GM12878 (cell line): Measurements from ENCODE around the gene SEPTIN14. TPM values are rescaled to one million over a fixed set of nuclear protein-coding genes. Genes with fewer than 3 reads are reported as not detected.

Experiments used
- CBX5 ChIP-seq: sonication (generic); IDR thresholded peaks from 2 replicates; pipeline ENCODE4 v1.6.1; 2016; ENCODE audit warnings: low read depth, moderate library complexity, mild to moderate bottlenecking, inconsistent platforms
- CREB1 ChIP-seq: IDR thresholded peaks from 2 replicates; pipeline ENCODE4 v1.6.1; 2012; ENCODE audit warnings: low read depth, mild to moderate bottlenecking, inconsistent platforms
- EP300 ChIP-seq, 2 experiments: fragments of 150-350 bp in 1 of 2; IDR thresholded peaks; 2 replicates each; pipeline ENCODE4 v1.6.1; 2011 to 2012; ENCODE audit warnings: low read depth in 2 of 2, low read length in 2 of 2, borderline replicate concordance in 1 of 2, improper control_type of control experiment in 1 of 2, inconsistent platforms in 1 of 2; ENCODE audit not compliant: control insufficient read depth in 1 of 2
- MEF2A ChIP-seq: IDR thresholded peaks from 2 replicates; pipeline ENCODE4 v1.6.1; 2011; ENCODE audit warnings: low read depth, mild to moderate bottlenecking, low read length, moderate library complexity; ENCODE audit not compliant: insufficient read depth
- MEF2B ChIP-seq: fragments of 450-650 bp; IDR thresholded peaks from 2 replicates; pipeline ENCODE4 v1.6.1; 2018; ENCODE audit warnings: mild to moderate bottlenecking, moderate library complexity; ENCODE audit not compliant: partially characterized antibody, poor library complexity, severe bottlenecking
- NBN ChIP-seq: fragments of 450-650 bp; IDR thresholded peaks from 2 replicates; pipeline ENCODE4 v1.6.1; 2016
- NR2C1 ChIP-seq: fragments of 450-650 bp; IDR thresholded peaks from 2 replicates; pipeline ENCODE4 v1.6.1; 2017; ENCODE audit warnings: antibody characterized with exemption, mild to moderate bottlenecking, moderate library complexity
- PAX8 ChIP-seq: fragments of 450-650 bp; IDR thresholded peaks from 2 replicates; pipeline ENCODE4 v1.6.1; 2017; ENCODE audit warnings: mild to moderate bottlenecking, moderate library complexity
- SPI1 ChIP-seq: IDR thresholded peaks from 2 replicates; pipeline ENCODE4 v1.6.1; 2011; ENCODE audit warnings: low read depth, mild to moderate bottlenecking, low read length, moderate library complexity, borderline replicate concordance; ENCODE audit not compliant: insufficient read depth
- STAT1 ChIP-seq: fragments of 450-650 bp; conservative IDR thresholded peaks from 2 replicates; pipeline ENCODE4 v1.6.1; 2014; ENCODE audit warnings: antibody characterized with exemption, mild to moderate bottlenecking
- SUPT20H ChIP-seq: IDR thresholded peaks from 2 replicates; pipeline ENCODE4 v1.6.1; 2011; ENCODE audit warnings: low read depth, mild to moderate bottlenecking, low read length, moderate library complexity, borderline replicate concordance; ENCODE audit not compliant: control insufficient read depth
- TARDBP ChIP-seq: IDR thresholded peaks from 2 replicates; pipeline ENCODE4 v1.6.1; 2016; ENCODE audit warnings: borderline replicate concordance
- ZZZ3 ChIP-seq: IDR thresholded peaks from 2 replicates; pipeline ENCODE4 v1.6.1; 2011; ENCODE audit warnings: low read depth; ENCODE audit not compliant: control insufficient read depth, insufficient read length
- polyA plus RNA-seq, 11 experiments: library from polyadenylated mRNA; depleted of rRNA in 4 of 11; unstranded in 6 of 11; stranded (reverse) in 5 of 11; fragments of >200 nt; fragmentation: Nextera tagmentation in 4 of 11; fragmentation: Illumina TruSeq in 1 of 11; extraction: Ambion mirVana in 4 of 11; extraction: Trizol in 1 of 11; gene quantifications; 1 replicate in 1 of 11; 2 replicates in 10 of 11; pipeline versions ENCODE4 v1.2.1 to v1.2.3, GENCODE V29; 2011 to 2016; ENCODE audit warnings: inconsistent platforms in 2 of 11, missing spikeins in 2 of 11, low read depth in 1 of 11
- total RNA-seq, 4 experiments: library from RNA; depleted of rRNA in 3 of 4; stranded (reverse); fragments of >200 nt in 3 of 4; fragmentation: Illumina TruSeq in 1 of 4; extraction: Trizol in 1 of 4; gene quantifications; 2 replicates each; pipeline versions ENCODE4 v1.2.1 to v1.2.3, GENCODE V29; 2013 to 2021
- TF ChIP-seq, protein P1 (sequence below): fragments of 450-650 bp; IDR thresholded peaks from 2 replicates; pipeline ENCODE4 v1.6.1; 2016; ENCODE audit warnings: mild to moderate bottlenecking
- TF ChIP-seq, protein P2 (sequence below): IDR thresholded peaks from 2 replicates; pipeline ENCODE4 v1.6.1; 2012; ENCODE audit warnings: low read length, inconsistent platforms
- TF ChIP-seq, protein P3 (sequence below): fragments of 450-650 bp; formaldehyde crosslinking; IDR thresholded peaks from 2 replicates; pipeline ENCODE4 v1.5.0; 2022; ENCODE audit warnings: mild to moderate bottlenecking, missing genetic modification characterization
- TF ChIP-seq, protein P4 (sequence below): fragments of 450-650 bp; IDR thresholded peaks from 2 replicates; pipeline ENCODE4 v1.6.1; 2016; ENCODE audit warnings: mild to moderate bottlenecking
- TF ChIP-seq, protein P5 (sequence below): IDR thresholded peaks from 2 replicates; pipeline ENCODE4 v1.6.1; 2012; ENCODE audit warnings: mild to moderate bottlenecking, low read depth, low read length

Gene SEPTIN14
- total and polyA plus RNA-seq, 10 of the 15 experiments (the other 5 are each of a cell fraction or from before 2014, with no cell fraction given) = 0.01 TPM; not detected in 9

DNA sequence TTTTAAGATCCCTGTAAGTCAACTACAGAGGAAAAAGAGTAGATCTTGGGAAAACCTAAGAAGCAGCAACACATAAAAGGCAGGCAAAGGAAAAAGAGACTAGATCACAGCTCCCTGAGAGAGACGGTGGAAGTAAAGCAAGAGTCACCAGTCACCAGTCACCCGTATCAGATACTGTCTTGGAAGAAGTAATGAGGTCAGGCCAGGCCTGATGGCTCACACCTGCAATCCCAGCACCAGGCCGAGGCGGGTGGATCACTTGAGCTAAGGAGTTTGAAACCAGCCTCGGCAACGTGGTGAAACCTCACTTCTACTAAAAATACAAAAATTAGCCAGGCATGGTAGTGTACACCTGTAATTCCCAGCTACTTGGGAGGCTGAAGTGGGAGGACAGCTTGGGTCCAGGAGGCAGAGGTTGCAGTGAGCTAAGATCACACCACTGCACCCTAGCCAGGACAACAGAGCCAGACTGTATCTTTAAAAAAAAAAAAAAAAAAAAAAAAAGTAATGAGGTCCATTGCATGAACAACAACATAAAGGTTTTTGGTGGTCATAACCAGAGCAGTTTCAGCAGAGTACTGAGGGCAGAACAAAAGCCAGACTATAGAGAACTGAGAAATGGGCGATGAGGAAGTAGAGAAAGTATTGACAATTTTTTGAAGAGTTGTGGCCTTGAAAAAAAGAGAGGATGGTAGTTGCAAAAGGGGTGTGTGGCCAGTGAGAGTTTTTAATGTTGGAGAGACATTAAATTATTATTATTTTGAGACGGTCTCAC, 41.6 kb upstream of the SEPTIN14 start (continued):
- TF ChIP-seq EP300 (IDR thresholded peaks at IDR 0.05; ENCODE audit: borderline replicate concordance in 1 of 2, control insufficient read depth in 1 of 2, low read depth in 2 of 2, low read length in 2 of 2) = peak; percentile 33 to 41; a peak in 1 of 4 replicates
- TF ChIP-seq, protein P1, sequence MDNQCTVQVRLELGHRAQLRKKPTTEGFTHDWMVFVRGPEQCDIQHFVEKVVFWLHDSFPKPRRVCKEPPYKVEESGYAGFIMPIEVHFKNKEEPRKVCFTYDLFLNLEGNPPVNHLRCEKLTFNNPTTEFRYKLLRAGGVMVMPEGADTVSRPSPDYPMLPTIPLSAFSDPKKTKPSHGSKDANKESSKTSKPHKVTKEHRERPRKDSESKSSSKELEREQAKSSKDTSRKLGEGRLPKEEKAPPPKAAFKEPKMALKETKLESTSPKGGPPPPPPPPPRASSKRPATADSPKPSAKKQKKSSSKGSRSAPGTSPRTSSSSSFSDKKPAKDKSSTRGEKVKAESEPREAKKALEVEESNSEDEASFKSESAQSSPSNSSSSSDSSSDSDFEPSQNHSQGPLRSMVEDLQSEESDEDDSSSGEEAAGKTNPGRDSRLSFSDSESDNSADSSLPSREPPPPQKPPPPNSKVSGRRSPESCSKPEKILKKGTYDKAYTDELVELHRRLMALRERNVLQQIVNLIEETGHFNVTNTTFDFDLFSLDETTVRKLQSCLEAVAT = no peak
- no peak for TF ChIP-seq TARDBP
- no peak for TF ChIP-seq SUPT20H
- no peak for TF ChIP-seq MEF2B
- TF ChIP-seq, protein P2, sequence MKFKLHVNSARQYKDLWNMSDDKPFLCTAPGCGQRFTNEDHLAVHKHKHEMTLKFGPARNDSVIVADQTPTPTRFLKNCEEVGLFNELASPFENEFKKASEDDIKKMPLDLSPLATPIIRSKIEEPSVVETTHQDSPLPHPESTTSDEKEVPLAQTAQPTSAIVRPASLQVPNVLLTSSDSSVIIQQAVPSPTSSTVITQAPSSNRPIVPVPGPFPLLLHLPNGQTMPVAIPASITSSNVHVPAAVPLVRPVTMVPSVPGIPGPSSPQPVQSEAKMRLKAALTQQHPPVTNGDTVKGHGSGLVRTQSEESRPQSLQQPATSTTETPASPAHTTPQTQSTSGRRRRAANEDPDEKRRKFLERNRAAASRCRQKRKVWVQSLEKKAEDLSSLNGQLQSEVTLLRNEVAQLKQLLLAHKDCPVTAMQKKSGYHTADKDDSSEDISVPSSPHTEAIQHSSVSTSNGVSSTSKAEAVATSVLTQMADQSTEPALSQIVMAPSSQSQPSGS = peak; percentile 40; the same call in 1 of the 2 replicates
- TF ChIP-seq STAT1 = no peak
- TF ChIP-seq SPI1 = peak; percentile 82
- TF ChIP-seq ZZZ3 = no peak
- TF ChIP-seq, protein P3, sequence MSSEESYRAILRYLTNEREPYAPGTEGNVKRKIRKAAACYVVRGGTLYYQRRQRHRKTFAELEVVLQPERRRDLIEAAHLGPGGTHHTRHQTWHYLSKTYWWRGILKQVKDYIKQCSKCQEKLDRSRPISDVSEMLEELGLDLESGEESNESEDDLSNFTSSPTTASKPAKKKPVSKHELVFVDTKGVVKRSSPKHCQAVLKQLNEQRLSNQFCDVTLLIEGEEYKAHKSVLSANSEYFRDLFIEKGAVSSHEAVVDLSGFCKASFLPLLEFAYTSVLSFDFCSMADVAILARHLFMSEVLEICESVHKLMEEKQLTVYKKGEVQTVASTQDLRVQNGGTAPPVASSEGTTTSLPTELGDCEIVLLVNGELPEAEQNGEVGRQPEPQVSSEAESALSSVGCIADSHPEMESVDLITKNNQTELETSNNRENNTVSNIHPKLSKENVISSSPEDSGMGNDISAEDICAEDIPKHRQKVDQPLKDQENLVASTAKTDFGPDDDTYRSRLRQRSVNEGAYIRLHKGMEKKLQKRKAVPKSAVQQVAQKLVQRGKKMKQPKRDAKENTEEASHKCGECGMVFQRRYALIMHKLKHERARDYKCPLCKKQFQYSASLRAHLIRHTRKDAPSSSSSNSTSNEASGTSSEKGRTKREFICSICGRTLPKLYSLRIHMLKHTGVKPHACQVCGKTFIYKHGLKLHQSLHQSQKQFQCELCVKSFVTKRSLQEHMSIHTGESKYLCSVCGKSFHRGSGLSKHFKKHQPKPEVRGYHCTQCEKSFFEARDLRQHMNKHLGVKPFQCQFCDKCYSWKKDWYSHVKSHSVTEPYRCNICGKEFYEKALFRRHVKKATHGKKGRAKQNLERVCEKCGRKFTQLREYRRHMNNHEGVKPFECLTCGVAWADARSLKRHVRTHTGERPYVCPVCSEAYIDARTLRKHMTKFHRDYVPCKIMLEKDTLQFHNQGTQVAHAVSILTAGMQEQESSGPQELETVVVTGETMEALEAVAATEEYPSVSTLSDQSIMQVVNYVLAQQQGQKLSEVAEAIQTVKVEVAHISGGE (CRISPR knock-in tag) = no peak
- TF ChIP-seq, protein P4, sequence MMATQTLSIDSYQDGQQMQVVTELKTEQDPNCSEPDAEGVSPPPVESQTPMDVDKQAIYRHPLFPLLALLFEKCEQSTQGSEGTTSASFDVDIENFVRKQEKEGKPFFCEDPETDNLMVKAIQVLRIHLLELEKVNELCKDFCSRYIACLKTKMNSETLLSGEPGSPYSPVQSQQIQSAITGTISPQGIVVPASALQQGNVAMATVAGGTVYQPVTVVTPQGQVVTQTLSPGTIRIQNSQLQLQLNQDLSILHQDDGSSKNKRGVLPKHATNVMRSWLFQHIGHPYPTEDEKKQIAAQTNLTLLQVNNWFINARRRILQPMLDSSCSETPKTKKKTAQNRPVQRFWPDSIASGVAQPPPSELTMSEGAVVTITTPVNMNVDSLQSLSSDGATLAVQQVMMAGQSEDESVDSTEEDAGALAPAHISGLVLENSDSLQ = no peak
- no peak for TF ChIP-seq PAX8
- TF ChIP-seq CBX5 = peak; percentile 25; the same call in 1 of the 2 replicates
- 0 out of 2 replicates have a peak, but pooled peaks have one; percentile 45 for TF ChIP-seq NBN
- no peak for TF ChIP-seq NR2C1
- 0 out of 2 replicates have a peak, but pooled peaks have one; percentile 20 for TF ChIP-seq MEF2A
- TF ChIP-seq, protein P5, sequence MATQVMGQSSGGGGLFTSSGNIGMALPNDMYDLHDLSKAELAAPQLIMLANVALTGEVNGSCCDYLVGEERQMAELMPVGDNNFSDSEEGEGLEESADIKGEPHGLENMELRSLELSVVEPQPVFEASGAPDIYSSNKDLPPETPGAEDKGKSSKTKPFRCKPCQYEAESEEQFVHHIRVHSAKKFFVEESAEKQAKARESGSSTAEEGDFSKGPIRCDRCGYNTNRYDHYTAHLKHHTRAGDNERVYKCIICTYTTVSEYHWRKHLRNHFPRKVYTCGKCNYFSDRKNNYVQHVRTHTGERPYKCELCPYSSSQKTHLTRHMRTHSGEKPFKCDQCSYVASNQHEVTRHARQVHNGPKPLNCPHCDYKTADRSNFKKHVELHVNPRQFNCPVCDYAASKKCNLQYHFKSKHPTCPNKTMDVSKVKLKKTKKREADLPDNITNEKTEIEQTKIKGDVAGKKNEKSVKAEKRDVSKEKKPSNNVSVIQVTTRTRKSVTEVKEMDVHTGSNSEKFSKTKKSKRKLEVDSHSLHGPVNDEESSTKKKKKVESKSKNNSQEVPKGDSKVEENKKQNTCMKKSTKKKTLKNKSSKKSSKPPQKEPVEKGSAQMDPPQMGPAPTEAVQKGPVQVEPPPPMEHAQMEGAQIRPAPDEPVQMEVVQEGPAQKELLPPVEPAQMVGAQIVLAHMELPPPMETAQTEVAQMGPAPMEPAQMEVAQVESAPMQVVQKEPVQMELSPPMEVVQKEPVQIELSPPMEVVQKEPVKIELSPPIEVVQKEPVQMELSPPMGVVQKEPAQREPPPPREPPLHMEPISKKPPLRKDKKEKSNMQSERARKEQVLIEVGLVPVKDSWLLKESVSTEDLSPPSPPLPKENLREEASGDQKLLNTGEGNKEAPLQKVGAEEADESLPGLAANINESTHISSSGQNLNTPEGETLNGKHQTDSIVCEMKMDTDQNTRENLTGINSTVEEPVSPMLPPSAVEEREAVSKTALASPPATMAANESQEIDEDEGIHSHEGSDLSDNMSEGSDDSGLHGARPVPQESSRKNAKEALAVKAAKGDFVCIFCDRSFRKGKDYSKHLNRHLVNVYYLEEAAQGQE = no peak
- no peak for TF ChIP-seq CREB1
